Activated naive CD8-positive, alpha-beta T cell treated with anti-CD3 and anti-CD28 coated beads, Interleukin-2, amount 50 U/mL, for 24 hours (primary cell): ENCODE data around the gene MIF.
"Not testable (repeated sequence)": the region's sequence is repeated elsewhere in the genome, so short reads cannot be mapped to it uniquely, and the experiment has no call there.

Source experiments
- ATAC-seq: fragments of 150-1000 bp; cut with Tn5 transposase; one replicate; pipeline ENCODE4 v1.10.0; 2021
- DNase-seq: peaks from one replicate; pipeline ENCODE4 v3.0.0; 2021
- H3K27ac Mint-ChIP-seq: one replicate; pipeline ENCODE4 v1.8.0; 2021; ENCODE audit warnings: mild to moderate bottlenecking, mixed read lengths
- H3K27me3 Mint-ChIP-seq: one replicate; pipeline ENCODE4 v1.8.0; 2021; ENCODE audit warnings: mixed read lengths
- H3K36me3 Mint-ChIP-seq: one replicate; pipeline ENCODE4 v1.8.0; 2021; ENCODE audit warnings: low read depth, mixed read lengths
- H3K4me1 Mint-ChIP-seq: one replicate; pipeline ENCODE4 v1.8.0; 2021; ENCODE audit warnings: mixed read lengths
- H3K4me3 Mint-ChIP-seq: one replicate; pipeline ENCODE4 v1.8.0; 2021; ENCODE audit warnings: mild to moderate bottlenecking, moderate library complexity, mixed read lengths
- H3K9me3 Mint-ChIP-seq: one replicate; pipeline ENCODE4 v1.8.0; 2021; ENCODE audit warnings: mixed read lengths

Gene MIF

DNA sequence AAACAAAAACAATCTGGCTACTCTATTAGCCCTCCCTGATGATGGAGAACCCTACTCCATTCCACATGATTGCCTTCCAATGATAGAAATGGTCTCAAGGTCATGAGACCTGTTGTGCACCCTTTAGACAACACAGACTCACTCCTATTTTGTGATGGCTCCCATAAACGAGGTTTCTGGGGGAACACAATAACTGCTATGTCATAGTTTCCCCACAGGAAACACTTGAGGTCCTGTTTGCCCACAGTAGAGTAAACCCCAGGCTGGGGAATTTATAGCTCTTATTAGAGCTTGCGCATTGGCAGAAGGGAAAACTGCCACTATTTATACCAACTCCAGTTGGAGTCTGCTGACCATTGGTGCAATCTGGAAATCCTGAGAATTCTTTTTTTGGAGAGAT, 28.7 kb downstream of the MIF start:
- Mint-ChIP-seq H3K9me3 (peaks cover 10% of the 10 kb centered on the region), H3K36me3 (peaks cover 2% of the 10 kb centered on the region), H3K27ac (no peak overlapping the region), H3K27me3 (no peaks in the 10 kb centered on the region), H3K4me3 (no peak overlapping the region), H3K4me1 (no peaks in the 10 kb centered on the region)
- ATAC-seq = no peak
- DNase-seq = no peak

DNA sequence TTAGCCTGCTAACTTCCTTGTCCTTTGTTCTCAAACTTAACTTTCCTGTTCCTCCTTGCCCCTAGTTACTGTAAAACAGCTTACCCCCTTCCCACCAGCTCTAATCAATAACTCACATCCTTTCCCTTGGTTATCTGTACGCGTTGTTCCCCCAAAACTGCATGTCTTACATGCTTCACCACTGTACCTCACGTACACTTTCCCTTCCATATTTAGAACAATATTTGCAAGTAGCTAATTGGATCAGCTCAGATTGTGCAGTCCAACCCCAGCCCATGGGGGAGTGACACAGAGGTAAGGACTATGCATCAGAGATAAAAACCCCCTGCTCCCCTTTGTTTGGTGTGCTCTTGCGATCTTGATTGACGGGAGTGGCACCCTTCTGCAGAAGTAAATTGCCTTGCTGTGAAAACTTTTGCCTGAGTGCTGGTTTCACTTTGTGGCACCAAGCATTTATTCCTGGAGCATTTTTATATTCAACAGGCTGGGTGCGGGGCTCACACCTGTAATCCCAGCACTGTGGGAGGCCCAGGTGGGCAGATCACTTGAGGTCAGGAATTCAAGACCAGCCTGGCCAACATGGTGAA, 30.9 kb downstream of the MIF start:
- peaks cover 2% of the 10 kb centered on the region for H3K36me3 Mint-ChIP-seq
- ATAC-seq = no peak

DNA sequence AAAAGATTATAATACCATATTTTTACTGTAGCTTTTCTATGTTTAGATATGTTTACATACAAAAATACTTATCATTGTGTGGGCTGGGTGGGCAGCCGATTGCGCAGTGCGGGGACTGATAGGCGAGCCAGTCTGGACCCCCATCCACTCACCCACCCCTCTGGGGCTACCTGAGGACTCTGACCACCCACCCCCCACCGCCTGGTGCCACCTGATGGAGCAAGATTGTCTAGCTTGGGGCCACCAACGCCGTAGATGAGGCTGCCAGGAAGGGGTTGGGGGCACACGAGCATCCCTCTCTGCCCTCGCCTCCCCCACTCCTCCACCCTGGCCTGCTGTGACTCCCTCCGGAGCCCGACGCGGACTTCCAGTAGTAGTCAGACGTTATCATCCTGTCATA, 32.4 kb downstream of the MIF start:
- no peak overlapping the region for H3K27ac Mint-ChIP-seq
- no peak overlapping the region for H3K4me3 Mint-ChIP-seq
- peaks cover 3% of the 10 kb centered on the region for H3K27me3 Mint-ChIP-seq
- no peak for ATAC-seq
- H3K4me1 Mint-ChIP-seq = no peaks in the 10 kb centered on the region
- H3K9me3 Mint-ChIP-seq = peaks cover 16% of the 10 kb centered on the region
- DNase-seq = no peak
- peaks cover 2% of the 10 kb centered on the region for H3K36me3 Mint-ChIP-seq

More for the DNA sequence above, 30.9 kb downstream of the MIF start:
- Mint-ChIP-seq H3K9me3 (peaks cover 10% of the 10 kb centered on the region), H3K27me3 (no peaks in the 10 kb centered on the region), H3K4me1 (no peaks in the 10 kb centered on the region), H3K27ac (no peak overlapping the region), H3K4me3 (no peak overlapping the region)
- DNase-seq = no peak

DNA sequence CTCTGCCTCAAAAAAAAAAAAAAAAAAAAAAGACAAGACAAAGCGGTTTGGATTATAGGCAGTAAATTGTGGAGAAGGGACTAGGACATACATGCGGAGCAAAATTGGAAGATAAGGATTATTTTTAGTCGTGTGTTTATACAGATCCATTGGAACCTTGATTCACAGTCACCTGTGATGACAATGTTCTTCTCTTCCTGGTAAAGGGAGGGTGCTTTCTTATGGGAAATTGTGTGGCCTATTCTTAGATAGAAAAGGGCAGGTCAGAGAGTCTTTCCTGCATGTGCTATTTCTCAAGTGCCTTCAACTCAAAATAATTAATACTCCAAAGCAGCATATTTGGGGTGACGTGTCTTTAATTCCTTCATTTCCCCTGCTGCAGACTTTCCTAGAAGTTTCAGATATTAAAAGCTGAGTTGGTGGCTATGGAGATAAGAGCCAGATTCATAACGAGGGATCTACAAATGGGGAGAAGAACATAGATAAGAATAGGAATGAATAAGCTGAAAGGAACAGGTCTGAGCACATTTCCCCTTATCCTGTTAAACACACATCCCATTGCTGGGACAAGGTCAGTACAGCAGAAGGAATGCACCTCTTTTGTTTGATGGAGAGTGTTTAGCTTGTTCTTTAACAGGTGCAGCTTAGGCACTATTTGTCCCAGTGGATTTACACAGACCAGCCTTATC, 44.3 kb downstream of the MIF start:
- Mint-ChIP-seq H3K36me3 (no peaks in the 10 kb centered on the region), H3K4me1 (no peaks in the 10 kb centered on the region), H3K9me3 (no peaks in the 10 kb centered on the region), H3K27me3 (peaks cover 2% of the 10 kb centered on the region), H3K4me3 (no peak overlapping the region), H3K27ac (no peak overlapping the region)
- ATAC-seq (no peak), DNase-seq (no peak)

DNA sequence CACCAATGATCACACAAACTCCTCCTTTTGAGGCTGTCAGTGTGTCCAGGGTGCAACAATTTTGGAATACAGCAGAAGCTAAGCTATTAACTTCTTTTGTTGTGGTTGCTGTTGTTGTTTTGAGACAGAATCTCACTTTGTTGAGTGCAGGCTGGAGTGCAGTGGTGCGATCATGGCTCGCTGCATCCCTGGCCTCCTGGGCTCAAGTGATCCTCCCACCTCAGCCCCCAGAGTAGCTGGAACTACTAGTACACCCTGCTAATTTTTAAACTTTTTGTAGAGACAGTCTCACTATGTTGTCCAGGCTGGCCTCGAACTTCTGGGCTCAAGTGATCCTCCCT, 44.8 kb downstream of the MIF start:
- Mint-ChIP-seq H3K9me3 (no peaks in the 10 kb centered on the region), H3K27me3 (peaks cover 2% of the 10 kb centered on the region), H3K4me1 (no peaks in the 10 kb centered on the region)

DNA sequence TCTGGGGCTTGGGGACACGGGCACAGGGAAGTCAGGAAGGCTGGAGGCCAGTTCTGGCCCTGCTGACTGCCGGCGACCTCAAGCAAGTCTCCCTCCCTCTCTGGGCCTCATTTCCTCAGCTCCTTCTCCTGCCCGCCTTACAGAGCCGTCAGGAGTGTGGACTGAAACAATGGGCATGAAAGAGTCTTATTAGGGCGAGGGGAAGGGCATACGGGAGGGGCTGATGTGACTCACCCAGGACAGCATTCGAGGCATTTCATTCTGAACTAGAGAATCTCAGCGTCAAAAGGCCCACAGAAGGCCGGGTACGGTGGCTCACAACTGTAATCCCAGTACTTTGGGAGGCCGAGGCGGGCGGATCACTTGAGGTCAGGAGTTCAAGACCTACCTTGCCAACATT, 46.0 kb downstream of the MIF start:
- not testable (repeated sequence) for DNase-seq, H3K9me3 Mint-ChIP-seq, ATAC-seq, H3K4me1 Mint-ChIP-seq, H3K36me3 Mint-ChIP-seq, H3K27ac Mint-ChIP-seq, H3K4me3 Mint-ChIP-seq, H3K27me3 Mint-ChIP-seq

More for the DNA sequence above, 44.8 kb downstream of the MIF start:
- ATAC-seq (no peak), DNase-seq (no peak)
- Mint-ChIP-seq H3K36me3 (no peaks in the 10 kb centered on the region), H3K4me3 (no peak overlapping the region), H3K27ac (no peak overlapping the region)
